ENCODE measurements around the gene IL4R.
"Not testable (repeated sequence)": the region's sequence is repeated elsewhere in the genome, so short reads cannot be mapped to it uniquely, and the experiment has no call there.

Gene IL4R

GRCh38 chr16:27313422-27314160 lies at the start of gene IL4R:
Gene IL4R, plus strand, starts transcription at chr16:27313974. Its CDS starts 26,230 bp downstream, at chr16:27340204.
- Mint-ChIP-seq H3K36me3 (ENCODE audit: low read depth) (peaks cover 30% of the 10 kb centered on the region), H3K27me3 (peaks cover 8% of the 10 kb centered on the region), H3K4me1 (ENCODE audit: low read depth) (peaks cover 63% of the 10 kb centered on the region), H3K27ac (peak within 1 kb of the TSS; percentile 95), H3K4me3 (peak within 1 kb of the TSS; percentile 79), H3K9me3 (no peaks in the 10 kb centered on the region)
- intact Hi-C loops (cut with micrococcal nuclease), result loop anchor here (5.0 to 10.0 kb wide), 2 partner anchors 34 to 79 kb away; no protein-coding TSS in a partner anchor

- intact Hi-C loops (cut with micrococcal nuclease), result no loop called here
- H3K36me3 Mint-ChIP-seq (ENCODE audit: low read depth), result peaks cover 24% of the 10 kb centered on the region
- no peak overlapping the region for H3K27ac Mint-ChIP-seq
Measured at GRCh38 chr16:27264151-27264550, 49.6 kb upstream of the IL4R start.

GRCh38 chr16:27265982-27266381 lies 47.8 kb upstream of the IL4R start:
- no peaks in the 10 kb centered on the region for H3K9me3 Mint-ChIP-seq
- no peak overlapping the region for H3K4me3 Mint-ChIP-seq
- H3K4me1 Mint-ChIP-seq (ENCODE audit: low read depth), result peaks cover 50% of the 10 kb centered on the region
- intact Hi-C loops (cut with micrococcal nuclease), result loop anchor here (5.0 kb wide), 1 partner anchor 51 kb away; no protein-coding TSS in a partner anchor
- H3K27me3 Mint-ChIP-seq, result no peaks in the 10 kb centered on the region
- no peak overlapping the region for H3K27ac Mint-ChIP-seq
- peaks cover 15% of the 10 kb centered on the region for H3K36me3 Mint-ChIP-seq (ENCODE audit: low read depth)

More at GRCh38 chr16:27264151-27264550, 49.6 kb upstream of the IL4R start:
- H3K9me3 Mint-ChIP-seq, result no peaks in the 10 kb centered on the region
- no peak overlapping the region for H3K4me3 Mint-ChIP-seq
- peaks cover 41% of the 10 kb centered on the region for H3K4me1 Mint-ChIP-seq (ENCODE audit: low read depth)
- no peaks in the 10 kb centered on the region for H3K27me3 Mint-ChIP-seq

GRCh38 chr16:27267037-27267677 lies 46.6 kb upstream of the IL4R start:
- H3K9me3 Mint-ChIP-seq, result no peaks in the 10 kb centered on the region
- peaks cover 52% of the 10 kb centered on the region for H3K4me1 Mint-ChIP-seq (ENCODE audit: low read depth)
- H3K4me3 Mint-ChIP-seq, result peak overlapping the region; percentile 97
- no peak overlapping the region for H3K27ac Mint-ChIP-seq
- intact Hi-C loops (cut with micrococcal nuclease), result loop anchor here (5.0 kb wide), 1 partner anchor 50 kb away; no protein-coding TSS in a partner anchor
- peaks cover 15% of the 10 kb centered on the region for H3K36me3 Mint-ChIP-seq (ENCODE audit: low read depth)
- H3K27me3 Mint-ChIP-seq, result no peaks in the 10 kb centered on the region

GRCh38 chr16:27268376-27269299 lies 45.1 kb upstream of the IL4R start, which contains the start of gene NSMCE1:
Gene NSMCE1, minus strand, starts transcription at chr16:27268772. Its CDS starts 11,202 bp downstream, at chr16:27257570.
- Mint-ChIP-seq H3K36me3 (ENCODE audit: low read depth) (peaks cover 15% of the 10 kb centered on the region), H3K27me3 (no peaks in the 10 kb centered on the region), H3K4me1 (ENCODE audit: low read depth) (peaks cover 46% of the 10 kb centered on the region), H3K4me3 (peak within 1 kb of the TSS; percentile 97), H3K9me3 (no peaks in the 10 kb centered on the region), H3K27ac (peak within 1 kb of the TSS; percentile 97)
- intact Hi-C loops (cut with micrococcal nuclease), result loop anchor here (5.0 kb wide), 1 partner anchor 49 kb away; no protein-coding TSS in a partner anchor

- Mint-ChIP-seq H3K27ac (peak overlapping the region; percentile 97), H3K36me3 (ENCODE audit: low read depth) (peaks cover 15% of the 10 kb centered on the region), H3K4me1 (ENCODE audit: low read depth) (peaks cover 43% of the 10 kb centered on the region), H3K27me3 (no peaks in the 10 kb centered on the region), H3K9me3 (no peaks in the 10 kb centered on the region), H3K4me3 (peak overlapping the region; percentile 97)
- intact Hi-C loops (cut with micrococcal nuclease), result loop anchor here (5.0 kb wide), 2 partner anchors 32 to 48 kb away; no protein-coding TSS in a partner anchor
Measured at GRCh38 chr16:27269300-27270150, 44.2 kb upstream of the IL4R start.

GRCh38 chr16:27270349-27270748 lies 43.4 kb upstream of the IL4R start:
- H3K9me3 Mint-ChIP-seq, result no peaks in the 10 kb centered on the region
- peaks cover 44% of the 10 kb centered on the region for H3K4me1 Mint-ChIP-seq (ENCODE audit: low read depth)
- H3K27me3 Mint-ChIP-seq, result no peaks in the 10 kb centered on the region
- no peak overlapping the region for H3K4me3 Mint-ChIP-seq
- no peak overlapping the region for H3K27ac Mint-ChIP-seq
- peaks cover 15% of the 10 kb centered on the region for H3K36me3 Mint-ChIP-seq (ENCODE audit: low read depth)
- intact Hi-C loops (cut with micrococcal nuclease), result loop anchor here (5.0 kb wide), 1 partner anchor 33 kb away; no protein-coding TSS in a partner anchor

- H3K4me3 Mint-ChIP-seq, result no peak overlapping the region
- H3K27ac Mint-ChIP-seq, result peak overlapping the region; percentile 63
- intact Hi-C loops (cut with micrococcal nuclease), result loop anchor here (5.0 kb wide), 1 partner anchor 35 kb away; no protein-coding TSS in a partner anchor
Measured at GRCh38 chr16:27272076-27272475, 41.7 kb upstream of the IL4R start.

GRCh38 chr16:27272697-27273096 lies 41.1 kb upstream of the IL4R start:
- intact Hi-C loops (cut with micrococcal nuclease), result loop anchor here (5.0 kb wide), 1 partner anchor 35 kb away; no protein-coding TSS in a partner anchor
- H3K4me3 Mint-ChIP-seq, result not testable (repeated sequence)

More at GRCh38 chr16:27272076-27272475, 41.7 kb upstream of the IL4R start:
- Mint-ChIP-seq H3K4me1 (ENCODE audit: low read depth) (peaks cover 51% of the 10 kb centered on the region), H3K9me3 (no peaks in the 10 kb centered on the region), H3K27me3 (no peaks in the 10 kb centered on the region), H3K36me3 (ENCODE audit: low read depth) (peaks cover 9% of the 10 kb centered on the region)

GRCh38 chr16:27273330-27273669 lies 40.5 kb upstream of the IL4R start:
- Mint-ChIP-seq H3K4me1 (ENCODE audit: low read depth) (peaks cover 45% of the 10 kb centered on the region), H3K27ac (peak overlapping the region; percentile 11), H3K4me3 (no peak overlapping the region), H3K9me3 (no peaks in the 10 kb centered on the region), H3K36me3 (ENCODE audit: low read depth) (peaks cover 8% of the 10 kb centered on the region), H3K27me3 (no peaks in the 10 kb centered on the region)
- intact Hi-C loops (cut with micrococcal nuclease), result loop anchor here (5.0 kb wide), 1 partner anchor 36 kb away; no protein-coding TSS in a partner anchor

More at GRCh38 chr16:27272697-27273096, 41.1 kb upstream of the IL4R start:
- not testable (repeated sequence) for H3K36me3 Mint-ChIP-seq (ENCODE audit: low read depth); H3K9me3 Mint-ChIP-seq; H3K27ac Mint-ChIP-seq; H3K27me3 Mint-ChIP-seq
- H3K4me1 Mint-ChIP-seq (ENCODE audit: low read depth), result peaks cover 49% of the 10 kb centered on the region

GRCh38 chr16:27273670-27274423 lies 39.9 kb upstream of the IL4R start:
- Mint-ChIP-seq H3K27ac (peak overlapping the region; percentile 11), H3K27me3 (no peaks in the 10 kb centered on the region), H3K4me1 (ENCODE audit: low read depth) (peaks cover 45% of the 10 kb centered on the region), H3K36me3 (ENCODE audit: low read depth) (peaks cover 3% of the 10 kb centered on the region), H3K9me3 (no peaks in the 10 kb centered on the region), H3K4me3 (no peak overlapping the region)
- intact Hi-C loops (cut with micrococcal nuclease), result loop anchor here (5.0 kb wide), 1 partner anchor 37 kb away; no protein-coding TSS in a partner anchor

- H3K4me1 Mint-ChIP-seq (ENCODE audit: low read depth), result peaks cover 45% of the 10 kb centered on the region
Measured at GRCh38 chr16:27274424-27274874, 39.3 kb upstream of the IL4R start.

More at GRCh38 chr16:27274424-27274874, 39.3 kb upstream of the IL4R start:
- H3K27me3 Mint-ChIP-seq; H3K4me3 Mint-ChIP-seq; H3K36me3 Mint-ChIP-seq (ENCODE audit: low read depth); H3K9me3 Mint-ChIP-seq: not testable (repeated sequence)
- peak overlapping the region; percentile 11 for H3K27ac Mint-ChIP-seq
- intact Hi-C loops (cut with micrococcal nuclease), result loop anchor here (5.0 kb wide), 1 partner anchor 37 kb away; no protein-coding TSS in a partner anchor

Data from dendritic cell treated with granulocyte-macrophage colony-stimulating factor and Interleukin-4, amounts not matched to agents 40 ng/mL and 50 ng/mL, for 4 days (primary cell).